ENCODE measurements around the gene MED22. TPM values are rescaled to one million over a fixed set of nuclear protein-coding genes. Genes with fewer than 3 reads are reported as not detected.
"Not testable (repeated sequence)": the region's sequence is repeated elsewhere in the genome, so short reads cannot be mapped to it uniquely, and the experiment has no call there.

MED22 gene
- total RNA-seq, 1 donor from 2014 or later = 32.9 TPM

DNA sequence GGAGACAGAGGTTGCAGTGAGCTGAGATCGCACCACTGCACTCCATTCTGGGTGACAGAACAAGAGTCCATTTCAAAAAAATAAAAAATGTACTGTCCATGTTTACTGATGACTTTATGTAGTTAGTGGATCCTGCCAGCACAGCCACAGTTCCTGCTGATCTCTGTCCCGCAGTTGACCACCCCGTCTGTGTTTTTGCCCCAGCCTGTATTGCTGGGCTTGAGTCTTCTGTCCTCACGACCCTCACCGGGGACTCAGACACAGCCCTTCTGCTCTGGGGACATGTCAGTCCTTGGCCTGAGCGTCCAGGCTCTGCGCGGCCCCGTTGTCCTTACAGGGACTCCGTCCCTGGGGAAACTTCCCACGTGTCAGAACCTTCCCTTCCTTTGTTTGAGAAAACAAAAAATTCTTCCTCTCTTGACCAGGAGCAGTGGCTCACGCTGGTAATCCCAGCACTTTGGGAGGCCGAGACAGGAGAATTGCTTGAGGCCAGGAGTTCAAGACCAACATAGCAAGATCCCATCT is 26.5 kb downstream of the MED22 start:
- TF ChIP-seq, protein P1, sequence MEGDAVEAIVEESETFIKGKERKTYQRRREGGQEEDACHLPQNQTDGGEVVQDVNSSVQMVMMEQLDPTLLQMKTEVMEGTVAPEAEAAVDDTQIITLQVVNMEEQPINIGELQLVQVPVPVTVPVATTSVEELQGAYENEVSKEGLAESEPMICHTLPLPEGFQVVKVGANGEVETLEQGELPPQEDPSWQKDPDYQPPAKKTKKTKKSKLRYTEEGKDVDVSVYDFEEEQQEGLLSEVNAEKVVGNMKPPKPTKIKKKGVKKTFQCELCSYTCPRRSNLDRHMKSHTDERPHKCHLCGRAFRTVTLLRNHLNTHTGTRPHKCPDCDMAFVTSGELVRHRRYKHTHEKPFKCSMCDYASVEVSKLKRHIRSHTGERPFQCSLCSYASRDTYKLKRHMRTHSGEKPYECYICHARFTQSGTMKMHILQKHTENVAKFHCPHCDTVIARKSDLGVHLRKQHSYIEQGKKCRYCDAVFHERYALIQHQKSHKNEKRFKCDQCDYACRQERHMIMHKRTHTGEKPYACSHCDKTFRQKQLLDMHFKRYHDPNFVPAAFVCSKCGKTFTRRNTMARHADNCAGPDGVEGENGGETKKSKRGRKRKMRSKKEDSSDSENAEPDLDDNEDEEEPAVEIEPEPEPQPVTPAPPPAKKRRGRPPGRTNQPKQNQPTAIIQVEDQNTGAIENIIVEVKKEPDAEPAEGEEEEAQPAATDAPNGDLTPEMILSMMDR (IDR thresholded peaks at IDR 0.05) = no peak
- TF ChIP-seq POLR2AphosphoS5 (IDR thresholded peaks at IDR 0.05; ENCODE audit: insufficient read depth in 1 of 2, low read depth in 1 of 2) (no peak), POLR2A (IDR thresholded peaks at IDR 0.05) (no peak)
- H3K4me3 ChIP-seq = no peak overlapping the region
- intact Hi-C loops (cut with DNase I) = no loop called here
- no peaks in the 10 kb centered on the region for H3K9me3 ChIP-seq
- H3K27ac ChIP-seq = no peak overlapping the region
- no peak for DNase-seq (ENCODE audit: extremely low spot score in 2 of 2)
- no peaks in the 10 kb centered on the region for H3K36me3 ChIP-seq
- H3K4me1 ChIP-seq = no peaks in the 10 kb centered on the region
- H3K27me3 ChIP-seq = no peaks in the 10 kb centered on the region

DNA sequence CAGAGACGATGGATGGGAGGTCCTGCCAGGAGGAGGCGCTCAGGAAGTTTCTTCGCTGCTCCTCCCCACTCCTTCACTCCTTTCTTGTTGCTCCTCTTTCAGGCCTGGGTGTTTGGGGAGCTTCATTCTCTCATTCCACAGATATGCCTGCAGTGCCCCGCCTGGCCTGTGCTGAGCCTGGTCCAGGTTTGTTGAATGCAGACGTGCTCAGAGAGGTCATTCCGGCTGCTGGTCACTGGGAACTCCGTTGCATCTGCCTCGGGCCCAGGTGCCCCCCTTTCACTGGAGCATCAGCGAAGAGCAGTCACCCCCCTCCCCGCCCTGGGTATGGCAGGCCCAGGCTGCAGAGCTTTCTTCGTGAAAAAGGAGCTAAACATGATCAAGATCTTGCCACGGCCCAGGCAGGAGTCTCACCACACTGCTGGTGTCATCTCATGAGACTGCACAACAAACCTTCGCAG is 27.5 kb downstream of the MED22 start:
- intact Hi-C loops (cut with DNase I) = no loop called here
- DNase-seq (ENCODE audit: extremely low spot score in 2 of 2) = no peak
- Histone ChIP-seq H3K27me3 (no peaks in the 10 kb centered on the region), H3K4me3 (no peak overlapping the region), H3K27ac (no peak overlapping the region), H3K4me1 (no peaks in the 10 kb centered on the region), H3K36me3 (no peaks in the 10 kb centered on the region), H3K9me3 (no peaks in the 10 kb centered on the region)
- TF ChIP-seq, protein P1 (IDR thresholded peaks at IDR 0.05) = no peak
- no peak for TF ChIP-seq POLR2A (IDR thresholded peaks at IDR 0.05)

DNA sequence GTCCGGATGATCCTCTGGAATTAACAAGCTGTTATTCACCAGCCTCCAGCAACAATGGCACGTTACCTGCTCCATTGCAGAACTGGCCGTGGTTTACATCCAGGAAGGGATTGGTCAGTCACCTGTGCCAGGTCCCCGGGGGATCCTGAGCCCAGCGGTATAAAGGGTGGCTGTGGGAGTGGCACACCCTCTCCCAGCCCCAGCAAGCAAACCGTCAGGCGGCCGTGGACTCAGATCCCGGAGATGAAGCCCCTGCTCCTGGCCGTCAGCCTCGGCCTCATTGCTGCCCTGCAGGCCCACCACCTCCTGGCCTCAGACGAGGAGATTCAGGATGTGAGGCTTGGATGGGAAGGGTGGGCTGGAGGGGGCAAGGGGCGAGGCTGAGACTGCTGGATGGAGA is 30.4 kb downstream of the MED22 start:
- intact Hi-C loops (cut with DNase I); H3K27me3 ChIP-seq; H3K27ac ChIP-seq; H3K9me3 ChIP-seq; H3K4me3 ChIP-seq; H3K36me3 ChIP-seq; DNase-seq (ENCODE audit: extremely low spot score in 2 of 2); H3K4me1 ChIP-seq: not testable (repeated sequence)

DNA sequence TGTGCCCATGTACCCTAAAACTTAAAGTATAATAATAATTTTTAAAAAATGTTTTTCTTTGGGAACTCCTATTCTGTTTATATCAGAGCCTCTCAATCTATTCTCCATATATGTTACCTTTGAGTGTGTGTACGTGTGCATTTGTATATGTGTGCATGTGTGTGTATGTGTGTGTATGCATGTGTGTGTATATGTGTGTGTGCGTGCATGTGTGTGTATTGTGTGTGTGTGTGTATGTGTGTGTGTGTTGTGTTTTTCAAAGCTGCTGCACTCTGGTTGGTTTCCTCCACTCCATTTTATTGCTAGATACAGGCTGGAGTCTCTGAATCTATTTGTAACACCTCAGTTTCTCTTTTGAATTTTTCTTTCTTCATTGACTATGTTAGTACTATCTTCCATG is 31.9 kb downstream of the MED22 start:
- intact Hi-C loops (cut with DNase I) = no loop called here
- TF ChIP-seq POLR2A (IDR thresholded peaks at IDR 0.05) (no peak), POLR2AphosphoS5 (IDR thresholded peaks at IDR 0.05; ENCODE audit: insufficient read depth in 1 of 2, low read depth in 1 of 2) (no peak)
- TF ChIP-seq, protein P1 (IDR thresholded peaks at IDR 0.05) = no peak
- Histone ChIP-seq H3K4me3 (no peak overlapping the region), H3K4me1 (no peaks in the 10 kb centered on the region), H3K36me3 (no peaks in the 10 kb centered on the region), H3K27me3 (no peaks in the 10 kb centered on the region), H3K27ac (no peak overlapping the region), H3K9me3 (no peaks in the 10 kb centered on the region)
- no peak for DNase-seq (ENCODE audit: extremely low spot score in 2 of 2)

DNA sequence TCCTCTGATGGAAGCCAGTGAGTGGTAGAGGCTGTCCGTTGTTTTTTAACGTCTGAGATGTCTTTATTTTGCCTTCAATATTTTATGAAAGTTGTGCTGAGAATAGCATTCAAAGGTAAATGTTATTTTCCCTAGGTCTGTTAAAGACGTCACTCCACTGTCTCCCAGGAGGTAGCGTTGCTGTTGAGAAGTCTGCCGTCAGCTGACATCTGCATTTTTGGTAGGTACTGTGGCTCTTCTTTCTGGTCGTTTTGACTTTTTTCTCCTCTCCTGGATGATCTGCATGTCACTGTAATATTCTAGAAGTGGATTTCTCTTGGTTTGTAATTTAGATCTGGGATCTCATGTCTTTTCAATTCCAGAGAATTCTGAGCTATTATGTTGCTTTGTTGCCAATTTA is 38.3 kb downstream of the MED22 start:
- intact Hi-C loops (cut with DNase I) = no loop called here
- no peak for TF ChIP-seq POLR2AphosphoS5 (IDR thresholded peaks at IDR 0.05; ENCODE audit: insufficient read depth in 1 of 2, low read depth in 1 of 2)
- TF ChIP-seq, protein P1 (IDR thresholded peaks at IDR 0.05) = no peak
- no peak for TF ChIP-seq POLR2A (IDR thresholded peaks at IDR 0.05)
- H3K4me3 ChIP-seq = no peak overlapping the region

More for the DNA sequence above, 38.3 kb downstream of the MED22 start:
- no peak overlapping the region for H3K27ac ChIP-seq
- no peaks in the 10 kb centered on the region for H3K4me1 ChIP-seq
- H3K9me3 ChIP-seq = no peaks in the 10 kb centered on the region
- H3K27me3 ChIP-seq = no peaks in the 10 kb centered on the region
- no peak for DNase-seq (ENCODE audit: extremely low spot score in 2 of 2)
- no peaks in the 10 kb centered on the region for H3K36me3 ChIP-seq
